Epithelial cell of esophagus (primary cell): ENCODE results near the gene ALDH1L2.
A peak's percentile ranks its signal among the peaks of the same experiment; 100 is the strongest.

Source experiments
- DNase-seq: peaks from one replicate; pipeline ENCODE4 v3.0.0; 2010; ENCODE audit warnings: low read depth
- H3K4me3 ChIP-seq: 2 replicates; pipeline ENCODE4 v1.5.1; 2011; ENCODE audit warnings: mild to moderate bottlenecking, low read length, control low read depth
- CTCF ChIP-seq: IDR thresholded peaks from 2 replicates; pipeline ENCODE4 v1.5.1; 2011; ENCODE audit warnings: low read depth, mild to moderate bottlenecking, low read length, control low read depth, inconsistent platforms; ENCODE audit not compliant: insufficient read depth; ENCODE audit errors: missing control alignments

ALDH1L2 gene

GRCh38 chr12:105013892-105014291 lies 70.4 kb downstream of the ALDH1L2 start:
- no peak for TF ChIP-seq CTCF
- DNase-seq = peak; percentile 18
- H3K4me3 ChIP-seq = no peak overlapping the region

GRCh38 chr12:105001476-105001875 lies 82.8 kb downstream of the ALDH1L2 start:
- DNase-seq = no peak
- no peak for TF ChIP-seq CTCF
- H3K4me3 ChIP-seq = no peak overlapping the region

GRCh38 chr12:104999347-104999685 lies 84.9 kb downstream of the ALDH1L2 start:
- DNase-seq = no peak
- no peak overlapping the region for H3K4me3 ChIP-seq
- no peak for TF ChIP-seq CTCF

GRCh38 chr12:104998423-104999346 lies 85.6 kb downstream of the ALDH1L2 start:
- no peak for TF ChIP-seq CTCF
- H3K4me3 ChIP-seq = no peak overlapping the region
- no peak for DNase-seq

GRCh38 chr12:104997541-104997940 lies 86.7 kb downstream of the ALDH1L2 start:
- no peak for DNase-seq
- TF ChIP-seq CTCF = no peak
- no peak overlapping the region for H3K4me3 ChIP-seq

GRCh38 chr12:104994336-104994735 lies 89.9 kb downstream of the ALDH1L2 start:
- DNase-seq = no peak
- H3K4me3 ChIP-seq = no peak overlapping the region
- no peak for TF ChIP-seq CTCF
